K562 (cell line): ENCODE measurements around the gene NETO1. TPM values are rescaled to one million over a fixed set of nuclear protein-coding genes. Genes with fewer than 3 reads are reported as not detected.

Source experiments
- RBM34 ChIP-seq: fragments of 200-400 bp; formaldehyde crosslinking; IDR thresholded peaks from 2 replicates; pipeline ENCODE4 v1.6.1; 2018; ENCODE audit warnings: low read length, borderline replicate concordance; ENCODE audit not compliant: insufficient read depth
- SLC30A9 ChIP-seq: fragments of 250-450 bp; sonication (Bioruptor Pico); IDR thresholded peaks from 2 replicates; pipeline ENCODE4 v1.8.0; 2022; ENCODE audit warnings: mild to moderate bottlenecking, moderate library complexity
- SMAD3 ChIP-seq: fragments of 450-650 bp; formaldehyde crosslinking; conservative IDR thresholded peaks from 2 replicates; pipeline ENCODE4 v1.4.0; 2020; ENCODE audit warnings: mild to moderate bottlenecking
- ZNF263 ChIP-seq: sonication (generic); formaldehyde crosslinking; IDR thresholded peaks from 2 replicates; pipeline ENCODE4 v1.8.0; 2022; ENCODE audit warnings: mild to moderate bottlenecking, missing genetic modification reagents, borderline replicate concordance
- ZNF407 ChIP-seq: fragments of 450-650 bp; IDR thresholded peaks from 2 replicates; pipeline ENCODE4 v1.6.1; 2016; ENCODE audit warnings: low read depth
- polyA plus RNA-seq, 8 experiments: library from polyadenylated mRNA; depleted of rRNA in 4 of 8; stranded (reverse) in 5 of 8; unstranded in 3 of 8; fragments of >200 nt; fragmentation: Nextera tagmentation in 2 of 8; fragmentation: Illumina TruSeq in 1 of 8; extraction: Ambion mirVana in 2 of 8; extraction: Trizol in 1 of 8; gene quantifications; 2 replicates each; pipeline versions ENCODE4 v1.2.1 to v1.2.3, GENCODE V29; 2011 to 2014; ENCODE audit warnings: inconsistent platforms in 1 of 8, missing spikeins in 1 of 8
- total RNA-seq, 7 experiments: library from RNA; depleted of rRNA in 6 of 7; stranded (reverse); fragments of >200 nt in 6 of 7; fragmentation: Illumina TruSeq in 2 of 7; extraction: Trizol in 2 of 7; gene quantifications; 2 replicates each; pipeline versions ENCODE4 v1.2.1 to v1.2.3, GENCODE V29; 2011 to 2021; ENCODE audit warnings: low replicate concordance in 1 of 7

NETO1 gene
- total and polyA plus RNA-seq, 9 of the 15 experiments (the other 6 are each of a cell fraction or from before 2014, with no cell fraction given): not detected

- TF ChIP-seq ZNF407 (no peak), SLC30A9 (no peak), SMAD3 (no peak), ZNF263 (CRISPR knock-in tag) (no peak), RBM34 (no peak)
- TF ChIP-seq, all 486 proteins: peak for 0
These were observed 140.6 kb downstream of the NETO1 start (continued) for GRCh38 chr18:72727038-72727655.
